22Rv1 (cell line): ENCODE results near the gene CORO6.

Experiments used
- H3K27ac ChIP-seq: fragments of 450-650 bp; 2 replicates; pipeline ENCODE4 v1.5.1; 2017
- CTCF ChIP-seq: fragments of 450-650 bp; IDR thresholded peaks from 2 replicates; pipeline ENCODE4 v1.5.1; 2017; ENCODE audit warnings: mild to moderate bottlenecking
- ZFX ChIP-seq: fragments of 450-650 bp; IDR thresholded peaks from 2 replicates; pipeline ENCODE4 v1.6.1; 2017; ENCODE audit warnings: antibody characterized with exemption, borderline replicate concordance

CORO6 gene

DNA sequence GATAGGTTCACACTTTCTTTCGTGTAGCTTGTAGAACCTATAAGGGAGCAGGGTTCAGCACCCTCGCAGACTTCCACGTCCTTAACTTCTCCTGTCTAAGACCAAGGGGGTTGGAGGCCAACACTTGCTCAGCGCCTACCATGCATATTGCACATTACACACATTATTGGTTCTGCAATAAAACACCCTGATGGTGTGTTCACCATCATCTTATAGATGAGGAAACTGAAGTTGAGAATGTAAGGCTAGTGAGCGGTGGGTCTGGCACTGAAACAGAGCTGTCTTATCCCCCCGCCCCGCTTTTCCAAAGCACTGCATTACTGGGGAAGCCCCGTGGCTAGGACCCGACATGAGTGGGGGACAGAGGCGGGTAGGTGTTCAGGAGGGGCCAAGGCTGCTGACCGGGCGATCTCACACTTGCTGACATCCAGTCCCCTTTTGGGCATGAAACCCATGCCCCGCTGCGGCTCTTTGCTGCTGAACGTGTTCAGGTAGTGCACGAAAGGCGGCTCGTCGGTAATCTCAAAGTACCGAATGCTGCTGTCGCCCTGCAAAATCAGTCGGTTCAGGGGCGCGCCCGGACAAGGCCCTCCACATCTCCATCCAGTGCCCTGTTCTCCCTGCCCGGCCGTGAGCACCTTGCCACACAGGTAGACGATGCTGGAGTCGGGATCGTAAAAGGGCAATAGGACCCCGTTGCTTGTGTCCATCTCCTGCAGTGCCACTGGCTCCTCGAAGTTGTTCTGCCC lies 6.2 kb downstream of the CORO6 start:
- TF ChIP-seq CTCF (no peak), ZFX (no peak)
- peak overlapping the region; percentile 70 for H3K27ac ChIP-seq

DNA sequence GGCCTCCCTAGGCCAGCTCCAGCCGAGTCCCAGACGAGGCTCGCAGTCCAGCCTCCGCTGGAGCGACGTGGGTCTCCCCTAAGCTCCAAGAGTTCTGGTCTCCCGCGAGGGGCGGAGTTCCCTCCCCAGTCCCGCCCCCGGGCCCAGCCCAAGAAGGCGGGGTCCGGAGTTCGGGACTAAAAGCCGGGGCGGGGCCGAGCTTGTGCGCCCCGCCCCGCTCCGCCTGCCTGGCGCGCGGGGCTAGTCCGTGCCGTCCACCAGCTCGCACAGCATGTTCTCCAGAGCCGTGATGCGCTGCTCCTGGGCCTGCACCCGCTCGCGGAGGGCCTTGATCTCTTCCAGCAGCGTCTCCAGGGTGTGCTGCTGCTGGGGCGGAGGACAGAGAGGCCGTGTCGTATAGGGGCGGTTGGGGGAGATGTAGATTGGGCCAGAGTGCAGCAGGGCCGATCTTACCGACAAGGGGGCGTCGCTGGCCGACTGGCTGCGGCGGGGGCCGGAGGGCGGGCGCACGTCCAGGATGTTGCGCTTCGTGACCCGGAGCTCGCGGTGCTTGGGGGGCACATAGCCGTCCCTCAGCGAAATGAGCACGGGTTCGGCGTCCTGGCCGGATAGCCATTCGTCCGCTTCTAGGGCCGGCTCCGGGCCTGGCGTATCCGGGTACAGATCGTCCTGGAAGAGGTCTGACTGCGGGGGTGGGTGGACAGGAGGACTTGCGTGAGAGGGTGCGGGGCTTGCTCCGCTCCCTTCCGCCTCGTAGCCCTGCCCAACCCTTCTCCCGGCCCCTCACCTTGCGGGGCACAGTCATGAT lies 7.0 kb downstream of the CORO6 start:
- no peak for TF ChIP-seq ZFX
- TF ChIP-seq CTCF, result no peak
- H3K27ac ChIP-seq, result peak overlapping the region; percentile 70

GRCh38 chr17:29615048-29615385 lies 7.7 kb downstream of the CORO6 start:
- H3K27ac ChIP-seq, result no peak overlapping the region

GRCh38 chr17:29614349-29615047 lies 8.2 kb downstream of the CORO6 start:
- TF ChIP-seq CTCF (no peak), ZFX (no peak)
- no peak overlapping the region for H3K27ac ChIP-seq

More at GRCh38 chr17:29615048-29615385, 7.7 kb downstream of the CORO6 start:
- TF ChIP-seq CTCF (no peak), ZFX (no peak)

DNA sequence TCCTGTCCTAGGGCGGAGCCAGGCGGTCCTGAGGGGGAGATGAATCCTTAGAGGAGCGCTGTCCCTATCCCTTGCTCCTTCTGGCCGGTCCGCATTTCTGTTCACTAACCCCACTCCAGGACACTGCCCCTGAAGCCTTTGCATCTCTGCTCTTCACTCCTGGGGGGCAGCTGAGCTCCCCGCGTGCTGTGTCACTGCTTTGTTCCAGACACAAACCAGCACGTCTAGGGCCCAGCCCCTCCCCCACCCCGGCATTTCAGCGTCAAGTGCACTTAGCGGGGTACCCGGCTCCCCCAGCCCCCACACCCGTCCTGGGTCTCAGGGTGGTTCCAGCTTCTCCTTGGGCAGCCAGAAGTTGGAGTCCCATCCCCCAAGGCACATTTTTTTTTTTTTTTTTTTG lies 8.9 kb downstream of the CORO6 start:
- H3K27ac ChIP-seq, result 0 out of 2 replicates have a peak overlapping the region, but pooled peaks have one; percentile 20

GRCh38 chr17:29613352-29613837 lies 9.3 kb downstream of the CORO6 start:
- 0 out of 2 replicates have a peak overlapping the region, but pooled peaks have one; percentile 20 for H3K27ac ChIP-seq
- TF ChIP-seq ZFX, result no peak
- peak; percentile 80 for TF ChIP-seq CTCF

More for the DNA sequence above, 8.9 kb downstream of the CORO6 start:
- TF ChIP-seq ZFX, result no peak
- TF ChIP-seq CTCF, result no peak
